Keratinocyte (primary cell): ENCODE results near the gene DSG2.

Source experiments
- EZH2 ChIP-seq: IDR thresholded peaks from one replicate; pipeline ENCODE4 v1.6.1; 2012; ENCODE audit warnings: inconsistent platforms, mild to moderate bottlenecking, low read length, moderate library complexity
- TF ChIP-seq, protein P1 (sequence below), 3 experiments: IDR thresholded peaks in 1 of 3; conservative IDR thresholded peaks in 1 of 3; optimal IDR thresholded peaks in 1 of 3; 2 replicates in 2 of 3; 3 replicates in 1 of 3; pipeline versions ENCODE3 to v1.5.1; 2011; ENCODE audit warnings: low read length in 3 of 3, mild to moderate bottlenecking in 3 of 3, moderate library complexity in 2 of 3, control low read depth in 1 of 3, inconsistent platforms in 1 of 3; ENCODE audit not compliant: insufficient read depth in 2 of 3; ENCODE audit errors: extremely low read depth in 1 of 3

DNA sequence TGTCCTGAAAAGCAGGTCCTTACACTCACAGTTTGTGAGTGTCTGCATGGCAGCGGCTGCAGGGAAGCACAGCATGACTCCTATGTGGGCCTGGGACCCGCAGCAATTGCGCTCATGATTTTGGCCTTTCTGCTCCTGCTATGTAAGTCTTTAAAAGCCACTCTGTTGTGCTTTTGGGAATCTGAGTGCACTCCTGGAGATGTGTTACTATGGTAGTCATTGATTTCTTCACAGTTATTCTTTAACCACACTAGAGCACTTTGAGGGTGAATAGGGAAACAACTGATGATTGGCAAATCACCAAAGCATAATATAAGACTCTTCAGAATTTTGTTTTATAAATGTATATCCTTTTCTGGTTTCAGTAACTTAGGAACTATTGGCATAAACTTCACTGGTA, 40.9 kb downstream of the DSG2 start:
- TF ChIP-seq, protein P1, sequence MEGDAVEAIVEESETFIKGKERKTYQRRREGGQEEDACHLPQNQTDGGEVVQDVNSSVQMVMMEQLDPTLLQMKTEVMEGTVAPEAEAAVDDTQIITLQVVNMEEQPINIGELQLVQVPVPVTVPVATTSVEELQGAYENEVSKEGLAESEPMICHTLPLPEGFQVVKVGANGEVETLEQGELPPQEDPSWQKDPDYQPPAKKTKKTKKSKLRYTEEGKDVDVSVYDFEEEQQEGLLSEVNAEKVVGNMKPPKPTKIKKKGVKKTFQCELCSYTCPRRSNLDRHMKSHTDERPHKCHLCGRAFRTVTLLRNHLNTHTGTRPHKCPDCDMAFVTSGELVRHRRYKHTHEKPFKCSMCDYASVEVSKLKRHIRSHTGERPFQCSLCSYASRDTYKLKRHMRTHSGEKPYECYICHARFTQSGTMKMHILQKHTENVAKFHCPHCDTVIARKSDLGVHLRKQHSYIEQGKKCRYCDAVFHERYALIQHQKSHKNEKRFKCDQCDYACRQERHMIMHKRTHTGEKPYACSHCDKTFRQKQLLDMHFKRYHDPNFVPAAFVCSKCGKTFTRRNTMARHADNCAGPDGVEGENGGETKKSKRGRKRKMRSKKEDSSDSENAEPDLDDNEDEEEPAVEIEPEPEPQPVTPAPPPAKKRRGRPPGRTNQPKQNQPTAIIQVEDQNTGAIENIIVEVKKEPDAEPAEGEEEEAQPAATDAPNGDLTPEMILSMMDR (optimal IDR thresholded peaks at IDR 0.05 in 1 of 3, IDR thresholded peaks at IDR 0.05 in 1 of 3, conservative IDR thresholded peaks at IDR 0.05 in 1 of 3; ENCODE audit: extremely low read depth in 1 of 3, insufficient read depth in 2 of 3, low read length in 3 of 3) = no peak
- TF ChIP-seq EZH2 = no peak
